IMR-90 (cell line): Measurements from ENCODE around the gene EPHB1. TPM values are rescaled to one million over a fixed set of nuclear protein-coding genes. Genes with fewer than 3 reads are reported as not detected.

Experiments used
- ATAC-seq: fragments of 200-7000 bp; cut with Tn5 transposase; 2 replicates; pipeline ENCODE4 v1.9.1; 2020; ENCODE audit warnings: low read depth, mild to moderate bottlenecking, moderate library complexity
- BruUV-seq: library from RNA; stranded (reverse); fragments of 400-500 nt; replicated peaks from 2 replicates; lab custom pipeline; 2021; lab: Mats Ljungman, UMichigan
- CTCF ChIA-PET: fragments of 300-600 bp; formaldehyde crosslinking; extraction: SDS; loops from one replicate; lab custom pipeline; 2021; ENCODE audit warnings: antibody characterized with exemption; lab: Yijun Ruan, JAX
- POLR2A ChIA-PET: fragments of 300-600 bp; sonication (Branson Sonifier 250); formaldehyde crosslinking; loops from one replicate; lab custom pipeline; 2022; ENCODE audit warnings: antibody characterized with exemption; ENCODE audit not compliant: unreplicated experiment; lab: Charles Lee
- DNase-seq: peaks from one replicate; pipeline ENCODE4 v3.0.0; 2013
- H2AFZ ChIP-seq: replicated peaks from 2 replicates; pipeline ENCODE3; 2013; ENCODE audit warnings: low read length, mild to moderate bottlenecking; ENCODE audit not compliant: poor library complexity
- H2AK5ac ChIP-seq: 2 replicates; pipeline ENCODE4 v1.6.1; 2013; ENCODE audit warnings: low read depth, low read length, inconsistent platforms
- H2AK9ac ChIP-seq: replicated peaks from 2 replicates; pipeline ENCODE3; 2013; ENCODE audit warnings: mild to moderate bottlenecking, low read depth, low read length, moderate library complexity; ENCODE audit not compliant: poor library complexity
- H2BK120ac ChIP-seq: 2 replicates; pipeline ENCODE4 v1.6.1; 2013; ENCODE audit warnings: low read depth, low read length, inconsistent platforms
- H2BK15ac ChIP-seq: 3 replicates; pipeline ENCODE4 v1.6.1; 2013; ENCODE audit warnings: low read depth, low read length, inconsistent platforms
- H2BK20ac ChIP-seq: 2 replicates; pipeline ENCODE4 v1.6.1; 2013; ENCODE audit warnings: low read depth, mild to moderate bottlenecking, inconsistent platforms, low read length, moderate library complexity
- H2BK5ac ChIP-seq: 2 replicates; pipeline ENCODE4 v1.6.1; 2013; ENCODE audit warnings: mild to moderate bottlenecking, low read depth, low read length, inconsistent platforms; ENCODE audit not compliant: poor library complexity, severe bottlenecking
- H3K14ac ChIP-seq: replicated peaks from 2 replicates; pipeline ENCODE4 v1.6.1; 2013; ENCODE audit warnings: low read depth, low read length, inconsistent platforms
- H3K18ac ChIP-seq: 2 replicates; pipeline ENCODE4 v1.6.1; 2013; ENCODE audit warnings: low read depth, low read length, control low read depth
- H3K23ac ChIP-seq: 2 replicates; pipeline ENCODE4 v1.6.1; 2013; ENCODE audit warnings: low read depth, low read length, inconsistent platforms
- H3K27ac ChIP-seq: 2 replicates; pipeline ENCODE4 v1.5.1; 2013; ENCODE audit warnings: mild to moderate bottlenecking, control low read depth, low read length; ENCODE audit not compliant: insufficient read depth
- H3K27me3 ChIP-seq: 2 replicates; pipeline ENCODE4 v1.6.1; 2013; ENCODE audit warnings: low read length; ENCODE audit not compliant: control insufficient read depth, insufficient read depth
- H3K36me3 ChIP-seq: 2 replicates; pipeline ENCODE4 v1.6.1; 2013; ENCODE audit warnings: low read length, mixed read lengths; ENCODE audit not compliant: control insufficient read depth, insufficient read depth
- H3K4ac ChIP-seq: 2 replicates; pipeline ENCODE4 v1.6.1; 2013; ENCODE audit warnings: low read depth, low read length, inconsistent platforms
- H3K4me1 ChIP-seq: 2 replicates; pipeline ENCODE4 v1.6.1; 2013; ENCODE audit warnings: low read length, mixed read lengths; ENCODE audit not compliant: control insufficient read depth, insufficient read depth
- H3K4me2 ChIP-seq: 2 replicates; pipeline ENCODE4 v1.6.1; 2013; ENCODE audit warnings: low read depth, mild to moderate bottlenecking, control low read depth, low read length, moderate library complexity
- H3K4me3 ChIP-seq: 2 replicates; pipeline ENCODE4 v1.5.1; 2013; ENCODE audit warnings: low read depth, mild to moderate bottlenecking, control low read depth, low read length, moderate library complexity; ENCODE audit not compliant: insufficient read depth
- H3K56ac ChIP-seq: 2 replicates; pipeline ENCODE4 v1.6.1; 2013; ENCODE audit warnings: low read length, inconsistent platforms; ENCODE audit not compliant: insufficient read depth; ENCODE audit errors: extremely low read depth
- H3K79me1 ChIP-seq, 2 experiments: 2 replicates each; pipeline ENCODE4 v1.6.1; 2013; ENCODE audit warnings: low read length in 2 of 2, inconsistent platforms in 1 of 2, low read depth in 1 of 2
- H3K9ac ChIP-seq: 2 replicates; pipeline ENCODE4 v1.6.1; 2013; ENCODE audit warnings: low read depth, low read length, control low read depth
- H3K9me1 ChIP-seq: 2 replicates; pipeline ENCODE4 v1.6.1; 2013; ENCODE audit warnings: low read length, inconsistent platforms; ENCODE audit not compliant: insufficient read depth
- H3K9me3 ChIP-seq: 2 replicates; pipeline ENCODE4 v1.6.1; 2013; ENCODE audit warnings: low read length; ENCODE audit not compliant: control insufficient read depth, insufficient read depth
- H4K20me1 ChIP-seq: 2 replicates; pipeline ENCODE4 v1.6.1; 2013; ENCODE audit warnings: low read length, inconsistent platforms; ENCODE audit not compliant: insufficient read depth
- H4K5ac ChIP-seq: 2 replicates; pipeline ENCODE4 v1.6.1; 2013; ENCODE audit warnings: mild to moderate bottlenecking, low read depth, low read length, control low read depth
- H4K8ac ChIP-seq, 2 experiments: 2 replicates each; pipeline ENCODE4 v1.6.1; 2013; ENCODE audit warnings: low read depth in 2 of 2, low read length in 2 of 2, control low read depth in 1 of 2, inconsistent platforms in 1 of 2
- H4K91ac ChIP-seq: 2 replicates; pipeline ENCODE4 v1.6.1; 2013; ENCODE audit warnings: low read depth, low read length, inconsistent platforms; ENCODE audit not compliant: insufficient read depth
- BHLHE40 ChIP-seq: fragments of 150-350 bp; IDR thresholded peaks from 2 replicates; pipeline ENCODE4 v1.6.1; 2016; ENCODE audit warnings: mild to moderate bottlenecking, low read depth, low read length
- ELK1 ChIP-seq: fragments of 150-350 bp; IDR thresholded peaks from 2 replicates; pipeline ENCODE4 v1.6.1; 2016; ENCODE audit warnings: low read depth, mild to moderate bottlenecking, low read length, moderate library complexity, borderline replicate concordance
- FOS ChIP-seq: fragments of 150-350 bp; IDR thresholded peaks from 2 replicates; pipeline ENCODE4 v1.6.1; 2016; ENCODE audit warnings: low read depth, low read length
- MAZ ChIP-seq: IDR thresholded peaks from 2 replicates; pipeline ENCODE4 v1.6.1; 2012; ENCODE audit warnings: low read depth, mild to moderate bottlenecking, low read length, improper control_type of control experiment, moderate library complexity, borderline replicate concordance
- MXI1 ChIP-seq: IDR thresholded peaks from 2 replicates; pipeline ENCODE4 v1.6.1; 2012; ENCODE audit warnings: low read depth, mild to moderate bottlenecking, low read length, moderate library complexity, borderline replicate concordance
- WGBS, 2 experiments: methylation state at CpG; one replicate each; pipeline versions ENCODE4 v1.1.5 to v1.1.7; 2013; ENCODE audit warnings: missing lambda C conversion rate in 2 of 2; ENCODE audit not compliant: insufficient read length in 1 of 2; ENCODE audit errors: extremely low coverage in 2 of 2; 5-methylcytosine and 5-hydroxymethylcytosine counted together
- dilution Hi-C: fragments of 300-500 bp; cut with HindIII; formaldehyde crosslinking; loops from one replicate; pipeline ENCODE4 v1.14.3; 2018; ENCODE audit warnings: low sequenced_read_pairs; ENCODE audit not compliant: unreplicated experiment
- in situ Hi-C: fragments of 300-500 bp; cut with MboI; formaldehyde crosslinking; loops from 3 replicates; pipeline ENCODE4 v1.14.3; 2019; ENCODE audit warnings: low sequenced_read_pairs, inconsistent platforms, mixed read lengths
- intact Hi-C: fragments of 100-400 bp; cut with micrococcal nuclease; formaldehyde crosslinking; loops from 2 replicates; pipeline ENCODE4 v1.10.0; 2022
- polyA plus RNA-seq, 3 experiments: library from polyadenylated mRNA; depleted of rRNA; stranded (reverse); fragments of >200 nt; gene quantifications; 2 replicates each; pipeline ENCODE4 v1.2.3, GENCODE V29; 2012; ENCODE audit warnings: low replicate concordance in 1 of 3
- total RNA-seq: library from RNA; depleted of rRNA; stranded (reverse); fragments of >200 nt; gene quantifications from 2 replicates; pipeline ENCODE4 v1.2.3, GENCODE V29; 2012

Gene EPHB1
- total and polyA plus RNA-seq, 2 of the 4 experiments (the other 2 are of a cell fraction) = 0.17 to 0.36 TPM

- no peak for TF ChIP-seq BHLHE40
- TF ChIP-seq MXI1 = no peak
- TF ChIP-seq MAZ = no peak
- no peak for TF ChIP-seq ELK1
- no peak for TF ChIP-seq FOS
- Histone ChIP-seq H3K4ac (no peak overlapping the region), H3K9me1 (no peaks in the 10 kb centered on the region), H4K91ac (no peak overlapping the region), H3K23ac (no peak overlapping the region), H3K56ac (no peak overlapping the region), H4K5ac (no peak overlapping the region), H2AK9ac (no peak overlapping the region), H2BK5ac (no peak overlapping the region), H2BK20ac (no peak overlapping the region), H3K27me3 (no peaks in the 10 kb centered on the region), H2BK15ac (no peak overlapping the region), H2AFZ (no peak overlapping the region), H4K20me1 (no peaks in the 10 kb centered on the region), H2AK5ac (no peak overlapping the region), H3K4me2 (no peak overlapping the region), H3K9me3 (no peaks in the 10 kb centered on the region), H3K18ac (no peak overlapping the region), H3K27ac (no peak overlapping the region), H3K36me3 (no peaks in the 10 kb centered on the region), H3K14ac (no peak overlapping the region), H3K4me1 (no peaks in the 10 kb centered on the region), H3K9ac (no peak overlapping the region), H2BK120ac (no peak overlapping the region), H3K4me3 (no peak overlapping the region), H3K79me1 (no peaks in the 10 kb centered on the region), H4K8ac (no peak overlapping the region)
- no TSS peak for BruUV-seq
- WGBS, 2 experiments = no CpG with 5 or more reads among the region's 1 CpG
- intact Hi-C loops (no loop called here), dilution Hi-C loops (no loop called here), in situ Hi-C loops (no loop called here)
- ChIA-PET CTCF (no interaction called here), POLR2A (no interaction called here)
- DNase-seq (no peak), ATAC-seq (no peak)
Measured at GRCh38 chr3:134839990-134840389, 44.9 kb downstream of the EPHB1 start.
